Thyroid gland (tissue), 4 donors: ENCODE measurements around the gene INPP5K. TPM values are rescaled to one million over a fixed set of nuclear protein-coding genes. Genes with fewer than 3 reads are reported as not detected.
"Not testable (repeated sequence)": the region's sequence is repeated elsewhere in the genome, so short reads cannot be mapped to it uniquely, and the experiment has no call there.

ENCODE experiments used
- DNase-seq, 2 donors: peaks; one replicate each; pipeline ENCODE4 v3.0.0-alpha.2; 2019
- H3K27ac ChIP-seq, 3 donors: fragments of 200-600 bp; sonication (generic); 1 replicate in 2 of 3; 2 replicates in 1 of 3; pipeline ENCODE4 v1.5.1; 2016 to 2019; ENCODE audit warnings: mild to moderate bottlenecking in 1 of 3, moderate library complexity in 1 of 3
- H3K27me3 ChIP-seq: fragments of 200-600 bp; sonication (generic); one replicate; pipeline ENCODE4 v1.5.1; 2019
- H3K36me3 ChIP-seq, 2 donors: fragments of 200-600 bp; sonication (generic); one replicate each; pipeline ENCODE4 v1.5.1; 2016 to 2019
- H3K4me1 ChIP-seq, 2 donors: fragments of 200-600 bp; sonication (generic); one replicate each; pipeline ENCODE4 v1.5.1; 2017 to 2019
- H3K4me3 ChIP-seq, 3 donors: fragments of 200-600 bp; sonication (generic); replicated peaks in 1 of 3; 1 replicate in 2 of 3; 2 replicates in 1 of 3; pipeline ENCODE4 v1.5.1; 2016; ENCODE audit warnings: mild to moderate bottlenecking in 1 of 3
- H3K9me3 ChIP-seq: fragments of 200-600 bp; sonication (generic); one replicate; pipeline ENCODE4 v1.5.1; 2017
- CTCF ChIP-seq, 6 experiments: fragments of 200-600 bp in 3 of 6; fragments of 450-650 bp in 3 of 6; sonication (generic) in 3 of 6; IDR thresholded peaks; one replicate each; pipeline ENCODE4 v1.5.1; 2016 to 2019; ENCODE audit warnings: antibody characterized with exemption in 6 of 6, mild to moderate bottlenecking in 2 of 6, inconsistent platforms in 1 of 6, moderate library complexity in 1 of 6
- POLR2A ChIP-seq, 2 donors: fragments of 450-650 bp; IDR thresholded peaks; one replicate each; pipeline ENCODE4 v1.6.1; 2017; ENCODE audit warnings: antibody characterized with exemption in 2 of 2, mild to moderate bottlenecking in 2 of 2, moderate library complexity in 1 of 2
- WGBS, 2 donors: methylation state at CpG; one replicate each; pipeline ENCODE4 v1.1.5; 2017; 5-methylcytosine and 5-hydroxymethylcytosine counted together
- intact Hi-C: fragments of 100-400 bp; cut with DNase I; formaldehyde crosslinking; loops from one replicate; pipeline ENCODE4 v1.15.1; 2023
- total RNA-seq, 4 donors: library from RNA; depleted of rRNA; stranded (reverse); fragments of >200 nt; gene quantifications; one replicate each; pipeline ENCODE4 v1.2.3, GENCODE V29; 2016

Gene INPP5K
- total RNA-seq, 4 donors from 2014 or later, result 124 to 285 (median 158) TPM

GRCh38 chr17:1446201-1446600 is 70.2 kb downstream of the INPP5K start:
- 91 to 93% methylated on average over 12 of the region's 12 CpGs for WGBS, 2 donors
- Histone ChIP-seq H3K9me3 (no peaks in the 10 kb centered on the region), H3K36me3 (no peaks in the 10 kb centered on the region), H3K4me1 (peaks cover 0 to 13% of the 10 kb centered on the region in 2 donors), H3K27me3 (no peaks in the 10 kb centered on the region), H3K4me3 (no peak overlapping the region), H3K27ac (no peak overlapping the region)
- DNase-seq, result no peak
- intact Hi-C loops, result no loop called here
- TF ChIP-seq CTCF (IDR thresholded peaks at IDR 0.05) (no peak), POLR2A (IDR thresholded peaks at IDR 0.05) (no peak)

- H3K27ac ChIP-seq, result not testable (repeated sequence)
- H3K4me1 ChIP-seq, result peaks cover 0 to 13% of the 10 kb centered on the region in 2 donors
These were observed 70.7 kb downstream of the INPP5K start for GRCh38 chr17:1445695-1446094.

More at GRCh38 chr17:1445695-1446094, 70.7 kb downstream of the INPP5K start:
- H3K9me3 ChIP-seq, H3K4me3 ChIP-seq, intact Hi-C loops, H3K27me3 ChIP-seq, H3K36me3 ChIP-seq, DNase-seq: not testable (repeated sequence)
- 79 to 97% methylated on average over 4 of the region's 4 CpGs for WGBS, 2 donors

Other genes with a start within 250 kb of the INPP5K start
- not detected for gene BHLHA9, start 246.2 kb downstream of the INPP5K start, total RNA-seq
- 1 to 10 TPM in 3 of 4 donors, under 1 TPM in 1; 0.11 to 1.5 (median 1.0) TPM for gene TRARG1, start 236.9 kb downstream of the INPP5K start, total RNA-seq
- gene YWHAE, start 116.4 kb downstream of the INPP5K start, total RNA-seq, result 1,000 to 10,000 TPM in 1 of 4 donors, 100 to 1,000 TPM in 3; 553 to 1,135 (median 724) TPM
- 100 to 1,000 TPM in 2 of 4 donors, 10 to 100 TPM in 2; 89.6 to 140 (median 98.7) TPM for gene CRK, start 60.4 kb downstream of the INPP5K start, total RNA-seq
- 100 to 1,000 TPM; 103 to 145 (median 121) TPM for gene MYO1C, start 23.9 kb downstream of the INPP5K start, total RNA-seq
- gene PITPNA, start 46.2 kb upstream of the INPP5K start, total RNA-seq, result 10 to 100 TPM; 49.9 to 64.7 (median 54.2) TPM
- 10 to 100 TPM; 17.5 to 28.2 (median 23.9) TPM for gene SLC43A2, start 112.2 kb upstream of the INPP5K start, total RNA-seq
- 10 to 100 TPM; 31.6 to 52.0 (median 35.5) TPM for gene SCARF1, start 129.1 kb upstream of the INPP5K start, total RNA-seq
- gene RILP, start 133.3 kb upstream of the INPP5K start, total RNA-seq, result 100 to 1,000 TPM in 3 of 4 donors, 10 to 100 TPM in 1; 67.5 to 140 (median 124) TPM
- 100 to 1,000 TPM; 181 to 256 (median 242) TPM for gene PRPF8, start 168.3 kb upstream of the INPP5K start, total RNA-seq
- gene TLCD2, start 193.8 kb upstream of the INPP5K start, total RNA-seq, result 1 to 10 TPM; 1.7 to 5.6 (median 3.7) TPM
- 10 to 100 TPM; 25.6 to 31.0 (median 30.3) TPM for gene WDR81, start 208.1 kb upstream of the INPP5K start, total RNA-seq
- gene SERPINF2, start 226.3 kb upstream of the INPP5K start, total RNA-seq, result 1 to 10 TPM; 4.3 to 9.7 (median 7.1) TPM
- gene SERPINF1, start 245.4 kb upstream of the INPP5K start, total RNA-seq, result 1,000 to 10,000 TPM in 1 of 4 donors, 100 to 1,000 TPM in 3; 289 to 1,632 (median 420) TPM